Astrocyte of the cerebellum (primary cell): ENCODE data around the gene TDRD12.
"Not testable (repeated sequence)": the region's sequence is repeated elsewhere in the genome, so short reads cannot be mapped to it uniquely, and the experiment has no call there.

Experiments used
- DNase-seq: peaks from one replicate; pipeline ENCODE4 v3.0.0-alpha.2; 2011; ENCODE audit warnings: low read depth
- H3K4me3 ChIP-seq: 2 replicates; pipeline ENCODE4 v1.5.1; 2011; ENCODE audit warnings: mild to moderate bottlenecking, low read depth, low read length, moderate library complexity
- in situ Hi-C: cut with HindIII; loops from 2 replicates; pipeline ENCODE4 v1.10.0; 2017; ENCODE audit warnings: low sequenced_read_pairs
- TF ChIP-seq, protein P1 (sequence below): IDR thresholded peaks from 2 replicates; pipeline ENCODE4 v1.5.1; 2012; ENCODE audit warnings: low read length, low read depth, moderate library complexity, mild to moderate bottlenecking; ENCODE audit errors: missing control alignments

TDRD12 gene

DNA sequence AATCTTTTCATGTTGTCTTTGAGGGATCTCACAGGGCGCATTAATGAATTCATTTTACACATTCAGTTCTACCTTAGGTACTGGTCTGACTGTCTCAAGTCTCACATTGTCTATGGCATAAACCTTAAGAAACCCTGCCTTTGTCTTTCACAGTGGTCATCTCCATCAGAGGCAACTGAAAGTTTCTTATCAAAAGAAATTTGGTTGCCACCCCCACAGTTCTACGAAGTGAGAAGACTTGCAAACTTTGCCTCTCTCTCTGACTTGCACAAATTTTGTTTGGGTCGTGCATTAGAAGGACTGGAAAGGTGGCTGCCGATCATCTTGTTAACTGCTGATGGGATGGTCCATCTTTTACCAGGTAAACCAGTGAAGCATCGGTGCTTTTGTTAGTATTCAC, 10.5 kb upstream of the TDRD12 start:
- TF ChIP-seq, protein P1, sequence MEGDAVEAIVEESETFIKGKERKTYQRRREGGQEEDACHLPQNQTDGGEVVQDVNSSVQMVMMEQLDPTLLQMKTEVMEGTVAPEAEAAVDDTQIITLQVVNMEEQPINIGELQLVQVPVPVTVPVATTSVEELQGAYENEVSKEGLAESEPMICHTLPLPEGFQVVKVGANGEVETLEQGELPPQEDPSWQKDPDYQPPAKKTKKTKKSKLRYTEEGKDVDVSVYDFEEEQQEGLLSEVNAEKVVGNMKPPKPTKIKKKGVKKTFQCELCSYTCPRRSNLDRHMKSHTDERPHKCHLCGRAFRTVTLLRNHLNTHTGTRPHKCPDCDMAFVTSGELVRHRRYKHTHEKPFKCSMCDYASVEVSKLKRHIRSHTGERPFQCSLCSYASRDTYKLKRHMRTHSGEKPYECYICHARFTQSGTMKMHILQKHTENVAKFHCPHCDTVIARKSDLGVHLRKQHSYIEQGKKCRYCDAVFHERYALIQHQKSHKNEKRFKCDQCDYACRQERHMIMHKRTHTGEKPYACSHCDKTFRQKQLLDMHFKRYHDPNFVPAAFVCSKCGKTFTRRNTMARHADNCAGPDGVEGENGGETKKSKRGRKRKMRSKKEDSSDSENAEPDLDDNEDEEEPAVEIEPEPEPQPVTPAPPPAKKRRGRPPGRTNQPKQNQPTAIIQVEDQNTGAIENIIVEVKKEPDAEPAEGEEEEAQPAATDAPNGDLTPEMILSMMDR = no peak
- DNase-seq = no peak
- H3K4me3 ChIP-seq = no peak overlapping the region
- in situ Hi-C loops = no loop called here

DNA sequence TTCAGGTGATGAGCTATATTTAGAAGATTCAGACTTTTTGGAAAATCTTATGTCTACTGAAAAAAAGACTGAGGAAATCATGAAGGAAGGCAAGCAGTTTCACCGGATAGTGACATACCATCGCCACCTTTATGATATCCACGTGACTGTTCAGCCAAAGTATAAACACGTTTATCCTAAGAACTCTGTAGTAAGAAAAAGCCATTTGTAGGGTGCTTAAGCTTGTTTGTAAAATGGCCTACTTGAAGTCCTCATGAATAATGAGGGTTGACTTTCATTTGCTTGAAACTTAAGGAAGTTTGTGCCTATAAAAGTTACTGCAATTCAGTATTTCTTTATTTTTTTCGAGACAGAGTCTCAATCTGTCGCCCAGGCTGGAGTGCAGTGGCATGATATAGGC, 7.8 kb upstream of the TDRD12 start:
- no peak for DNase-seq
- TF ChIP-seq, protein P1 = no peak
- H3K4me3 ChIP-seq = no peak overlapping the region
- in situ Hi-C loops = no loop called here

DNA sequence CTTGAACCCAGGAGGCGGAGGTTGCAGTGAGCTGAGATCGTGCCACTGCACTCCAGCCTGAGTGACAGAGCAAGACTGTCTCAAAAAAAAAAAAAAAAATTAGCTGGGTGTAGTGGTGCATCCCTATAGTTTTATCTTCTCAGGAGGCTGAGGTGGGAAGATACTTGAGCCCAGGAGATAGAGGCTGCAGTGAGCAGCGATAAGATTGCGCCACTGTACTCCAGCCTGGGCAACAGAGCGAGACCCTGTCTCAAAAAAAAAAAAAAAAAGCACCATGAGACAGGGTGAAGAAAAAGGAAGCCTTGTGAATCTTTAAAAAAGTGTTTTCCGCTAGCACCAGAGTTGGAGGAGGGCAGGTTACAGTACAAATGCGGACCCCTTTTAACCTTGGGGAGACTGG, 3.4 kb upstream of the TDRD12 start:
- DNase-seq, H3K4me3 ChIP-seq, in situ Hi-C loops: not testable (repeated sequence)

DNA sequence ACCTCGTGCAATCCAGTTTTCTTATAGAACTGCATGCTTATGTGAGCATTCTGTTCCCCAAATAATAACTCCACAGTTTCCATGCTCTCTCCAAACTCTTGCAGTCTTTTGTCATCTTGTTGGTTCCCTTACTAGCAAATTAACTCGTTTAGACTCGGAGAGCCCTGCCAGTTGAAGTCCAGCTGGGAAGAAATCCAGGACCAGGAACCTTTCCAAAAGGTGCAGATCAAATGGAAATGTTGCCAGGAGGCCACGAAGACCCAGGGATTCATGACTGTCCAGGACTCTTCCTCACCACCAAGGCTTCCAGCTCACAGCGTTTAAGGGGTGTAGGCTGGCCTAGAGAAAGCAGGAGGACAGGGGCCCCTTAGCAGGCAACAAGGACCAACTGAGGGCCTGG, 2.1 kb upstream of the TDRD12 start:
- no peak for DNase-seq
- in situ Hi-C loops = no loop called here
- no peak overlapping the region for H3K4me3 ChIP-seq
- TF ChIP-seq, protein P1 = no peak

DNA sequence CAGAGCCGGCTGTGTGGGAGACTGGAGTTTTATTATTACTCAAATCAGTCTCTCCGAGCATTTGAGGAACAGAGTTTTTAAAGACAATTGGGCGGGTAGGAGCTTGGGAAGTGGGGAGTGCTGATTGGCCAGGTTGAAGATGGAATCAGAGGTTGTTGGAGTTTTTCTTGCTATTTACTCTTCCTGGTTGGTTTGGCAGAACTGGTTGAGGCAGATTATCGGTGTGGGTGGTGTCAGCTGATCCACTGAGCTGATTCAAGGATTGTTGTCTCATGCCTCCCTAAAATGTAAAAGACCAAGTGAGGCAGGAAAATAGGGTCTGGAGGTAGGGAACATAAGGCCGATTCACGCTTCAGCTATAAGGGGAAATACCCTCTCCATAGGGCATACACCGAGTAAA, 1.3 kb upstream of the TDRD12 start:
- no peak for DNase-seq
- TF ChIP-seq, protein P1 = no peak
- in situ Hi-C loops = no loop called here

DNA sequence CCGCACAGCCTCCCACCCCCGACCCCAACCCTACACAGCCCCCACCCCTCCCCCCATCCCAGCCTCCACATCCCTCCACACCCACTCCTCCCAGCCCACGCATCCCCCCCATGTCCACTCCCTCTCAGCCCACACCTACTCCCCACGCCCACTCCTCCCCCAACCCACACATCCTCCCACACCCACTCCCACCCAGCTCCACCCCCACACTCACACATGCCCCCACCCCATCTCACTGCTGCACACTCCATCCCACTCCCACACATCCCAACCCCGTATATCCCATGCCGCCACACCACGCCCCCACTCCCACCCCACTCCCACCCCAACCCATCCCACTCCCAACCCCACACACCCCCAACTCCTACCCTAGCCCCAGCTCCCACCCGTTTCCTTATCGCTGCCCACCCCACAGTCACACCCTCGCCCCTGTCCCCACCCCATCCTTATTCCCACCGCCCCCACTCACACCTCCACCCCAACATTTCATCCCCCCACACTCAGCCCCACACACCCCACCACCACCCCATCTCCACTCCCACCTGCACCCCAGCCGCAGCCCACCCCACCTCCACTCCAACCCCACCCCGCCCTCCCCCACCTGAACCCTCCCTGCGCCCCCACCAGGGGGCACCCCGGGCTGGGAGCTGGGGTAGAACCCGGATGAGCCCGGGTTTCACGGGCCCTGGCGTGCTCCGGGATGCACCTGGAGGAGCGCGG, 809 bp downstream of the TDRD12 start:
- TF ChIP-seq, protein P1 = no peak
- no peak for DNase-seq
- no peak overlapping the region for H3K4me3 ChIP-seq
- in situ Hi-C loops = no loop called here

More for the DNA sequence above, 1.3 kb upstream of the TDRD12 start:
- H3K4me3 ChIP-seq = no peak overlapping the region

- in situ Hi-C loops = no loop called here
- TF ChIP-seq, protein P1 = no peak
- no peak overlapping the region for H3K4me3 ChIP-seq
- DNase-seq = no peak
Observed at GRCh38 chr19:32720936-32721250, 1.3 kb downstream of the TDRD12 start.
